ENCODE data around the gene DNAJC6.

The DNAJC6 gene

GRCh38 chr1:65412256-65412983 is 103.1 kb downstream of the DNAJC6 start:
- no peak for DNase-seq

GRCh38 chr1:65412984-65413375 is 103.6 kb downstream of the DNAJC6 start:
- DNase-seq: no peak

- DNase-seq: no peak
These were observed 105.2 kb downstream of the DNAJC6 start for GRCh38 chr1:65414538-65414937.

- no peak for DNase-seq
These were observed 107.4 kb downstream of the DNAJC6 start for GRCh38 chr1:65416767-65417166.

- DNase-seq: no peak
These were observed 108.4 kb downstream of the DNAJC6 start for GRCh38 chr1:65417729-65418128.

DNA sequence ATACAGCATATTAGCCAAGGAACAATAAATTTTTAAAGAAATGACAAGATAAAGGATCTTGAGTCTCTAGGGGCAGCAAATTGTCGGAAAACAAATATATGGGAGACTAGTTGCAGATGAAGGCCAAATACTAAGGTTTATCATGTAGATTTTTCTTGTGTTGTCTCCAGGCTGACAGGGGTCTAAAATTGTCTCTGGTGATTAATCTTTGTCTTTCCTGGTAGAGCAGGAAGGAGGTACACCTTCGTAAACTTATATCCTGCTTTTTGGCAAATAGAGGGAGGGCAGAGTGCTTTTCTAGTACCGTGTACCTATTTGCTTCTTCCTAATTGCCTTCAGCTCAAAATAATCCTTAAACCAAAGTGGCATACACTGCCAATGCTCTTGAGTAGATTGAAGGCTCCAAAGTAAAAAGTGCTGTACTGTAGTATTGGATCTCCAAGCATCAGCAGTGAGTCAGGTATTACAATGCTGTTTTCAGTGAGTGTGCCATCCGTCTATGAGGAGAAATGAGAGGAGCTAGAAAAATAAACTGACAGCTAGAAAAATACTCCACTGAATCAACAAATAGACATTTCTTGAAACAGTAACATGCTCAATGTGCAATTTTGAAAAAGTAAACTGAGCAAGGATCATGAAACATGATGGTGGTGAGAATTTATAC is 109.3 kb downstream of the DNAJC6 start:
- no peak for DNase-seq

DNA sequence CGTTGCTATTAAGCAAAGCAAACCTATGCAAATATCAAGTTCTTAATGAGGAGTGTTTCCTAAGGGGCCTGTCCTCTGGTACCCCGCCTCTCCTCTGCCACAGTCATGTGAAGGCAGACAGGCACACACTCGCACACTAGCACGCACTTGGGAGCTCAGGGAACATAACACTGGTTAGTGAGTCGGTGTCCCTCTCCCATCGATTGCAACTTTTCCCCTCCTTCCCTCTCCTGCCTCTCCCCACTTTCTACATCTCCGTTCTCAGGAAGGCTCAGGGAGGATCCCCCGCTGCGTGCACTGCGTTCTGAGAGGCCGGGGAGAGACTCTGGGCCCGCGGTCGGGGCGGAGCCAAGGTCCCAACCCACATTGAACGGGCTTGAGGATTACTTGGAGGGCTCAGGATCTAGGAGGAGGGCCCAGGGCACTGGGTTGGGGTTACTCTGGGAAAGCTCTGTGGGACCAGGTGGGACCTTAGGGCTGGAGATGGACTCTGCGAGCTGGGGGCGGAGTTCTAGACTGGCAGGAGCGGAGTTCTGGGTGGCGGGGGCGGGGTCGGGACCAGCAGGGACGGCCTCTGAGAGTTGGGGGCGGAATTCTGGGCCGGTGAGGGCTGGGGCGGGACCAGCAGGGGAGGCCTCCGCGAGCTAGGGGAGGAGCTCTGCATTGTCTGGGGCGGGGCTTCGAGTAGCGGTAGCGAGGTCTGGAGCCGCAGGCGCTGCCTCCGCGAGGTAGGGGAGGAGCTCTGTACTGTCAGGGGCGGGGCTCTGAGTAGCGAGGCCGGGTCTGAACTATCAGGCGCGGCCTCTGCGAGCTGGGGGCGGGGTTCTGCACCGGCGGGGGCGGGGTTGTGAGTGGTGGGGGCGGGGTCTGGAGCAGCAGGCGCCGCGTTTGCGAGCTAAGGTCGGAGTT is 110.6 kb downstream of the DNAJC6 start:
- peak; percentile 95 for DNase-seq

GRCh38 chr1:65420590-65421350 is 111.4 kb downstream of the DNAJC6 start, which contains the start of the genes LEPR and LEPROT:
TSS of gene LEPR (plus strand) at chr1:65420668. CDS start at chr1:65565566, 144,898 bp downstream.
TSS of gene LEPROT (plus strand) at chr1:65420668. CDS start at chr1:65420725, 57 bp downstream.
- DNase-seq: peak; percentile 71

DNA sequence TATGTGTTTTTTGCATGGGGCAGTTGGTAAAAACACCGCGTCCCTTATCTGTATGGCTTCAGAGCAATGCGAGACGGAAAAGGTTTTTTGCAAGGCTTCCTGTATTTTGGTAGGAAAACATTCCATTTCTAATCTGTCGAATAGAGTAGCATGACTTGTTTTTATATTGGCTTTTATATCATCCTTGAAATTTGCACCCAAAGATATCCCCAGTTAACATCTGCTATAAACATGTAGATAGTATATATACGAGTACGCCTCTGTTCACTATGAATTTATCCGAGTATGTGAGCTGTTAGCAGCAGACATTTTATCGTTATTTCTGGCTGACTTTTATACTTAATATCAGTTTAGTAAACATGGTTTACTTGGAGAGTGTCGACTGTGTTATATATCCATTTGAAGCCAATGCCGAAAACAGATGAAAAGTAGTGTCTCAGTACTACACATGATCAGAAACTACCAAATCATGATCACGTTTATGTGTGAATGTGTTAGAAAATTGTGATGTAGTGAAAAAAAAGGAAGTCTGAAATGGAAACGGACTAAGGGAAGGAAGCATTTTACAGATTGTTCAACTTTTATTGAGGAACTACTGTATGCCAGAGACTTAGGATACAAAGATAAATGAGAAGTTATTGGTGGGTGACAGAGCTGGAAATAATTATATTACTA is 112.1 kb downstream of the DNAJC6 start:
- no peak for DNase-seq

GRCh38 chr1:65422241-65423203 is 113.2 kb downstream of the DNAJC6 start:
- no peak for DNase-seq

GRCh38 chr1:65423884-65424572 is 114.7 kb downstream of the DNAJC6 start:
- no peak for DNase-seq

DNA sequence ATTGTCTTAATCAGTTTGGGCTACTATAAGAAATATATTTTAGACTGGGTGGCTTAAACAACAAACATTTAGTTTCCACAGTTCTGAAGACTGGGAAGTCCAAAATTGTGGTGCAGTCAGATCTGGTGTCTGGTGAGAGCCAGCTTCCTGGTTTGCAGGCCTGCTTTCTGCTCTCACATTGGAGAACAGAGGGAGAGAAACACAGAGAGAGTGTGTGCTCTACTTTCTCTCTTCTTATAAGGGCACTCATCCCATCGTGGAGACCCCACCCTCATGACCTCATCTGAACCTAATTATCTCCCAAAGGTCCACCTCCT is 115.2 kb downstream of the DNAJC6 start:
- DNase-seq: no peak

DNA sequence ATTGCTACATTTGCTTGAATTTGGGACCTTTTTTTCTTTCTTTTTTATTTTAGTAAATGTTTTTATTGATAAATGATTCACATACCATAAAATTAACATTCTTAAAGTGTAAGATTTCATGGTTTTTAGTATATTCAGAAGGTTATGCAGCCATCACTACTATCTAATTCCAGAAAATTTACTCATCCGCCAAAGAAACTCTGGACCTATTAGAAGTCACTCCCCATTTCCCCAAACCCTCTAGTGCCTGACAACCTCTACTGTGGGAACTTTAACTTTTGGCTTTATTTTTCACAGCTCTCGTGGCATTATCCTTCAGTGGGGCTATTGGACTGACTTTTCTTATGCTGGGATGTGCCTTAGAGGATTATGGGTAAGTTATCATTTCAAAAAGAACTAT is 115.7 kb downstream of the DNAJC6 start:
- DNase-seq: no peak

GRCh38 chr1:65425697-65426096 is 116.4 kb downstream of the DNAJC6 start:
- DNase-seq: no peak

- DNase-seq: no peak
These were observed 119.7 kb downstream of the DNAJC6 start for GRCh38 chr1:65429078-65429477.

DNA sequence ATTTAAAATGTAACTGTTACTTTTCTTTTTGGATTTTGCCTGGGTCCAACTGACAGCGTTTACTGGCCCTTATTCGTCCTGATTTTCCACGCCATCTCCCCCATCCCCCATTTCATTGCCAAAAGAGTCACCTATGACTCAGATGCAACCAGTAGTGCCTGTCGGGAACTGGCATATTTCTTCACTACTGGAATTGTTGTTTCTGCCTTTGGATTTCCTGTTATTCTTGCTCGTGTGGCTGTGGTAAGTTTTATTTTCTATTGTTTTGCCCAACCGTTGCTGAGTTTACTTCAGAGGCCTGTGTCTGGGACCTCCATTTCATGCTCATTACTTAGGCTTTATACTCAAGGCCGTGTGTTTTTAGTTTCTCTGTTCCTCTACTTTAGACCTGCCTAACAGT is 120.5 kb downstream of the DNAJC6 start:
- no peak for DNase-seq

DNA sequence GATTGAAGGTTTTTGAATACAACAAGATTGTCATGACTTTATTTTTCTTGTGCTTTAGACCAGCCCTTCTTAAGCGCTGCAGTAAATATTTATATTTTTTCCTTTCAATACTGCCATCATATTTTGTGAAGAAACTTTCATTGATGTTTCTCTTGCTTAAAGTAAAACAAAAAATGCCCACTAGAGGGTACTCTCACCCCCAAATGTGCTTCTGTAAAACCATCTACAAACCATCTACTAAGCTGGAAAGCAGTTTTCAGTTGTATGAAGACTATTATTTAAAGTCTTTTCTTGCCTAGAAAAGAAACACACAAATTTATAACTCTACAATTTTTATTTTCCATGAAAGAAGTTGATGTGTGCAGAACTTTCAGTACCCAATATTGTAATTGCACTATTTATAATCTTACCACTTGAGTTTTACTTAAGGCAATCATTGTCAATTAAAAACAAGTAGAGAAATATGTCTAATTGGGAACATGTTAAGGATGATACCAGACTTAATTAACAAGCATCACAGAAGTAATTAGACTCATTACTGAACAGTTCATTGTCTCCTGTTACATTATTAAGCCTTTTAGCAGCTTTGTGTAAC is 121.9 kb downstream of the DNAJC6 start:
- peak; percentile 30 for DNase-seq

- no peak for DNase-seq
These were observed 123.6 kb downstream of the DNAJC6 start for GRCh38 chr1:65432918-65433317.

DNA sequence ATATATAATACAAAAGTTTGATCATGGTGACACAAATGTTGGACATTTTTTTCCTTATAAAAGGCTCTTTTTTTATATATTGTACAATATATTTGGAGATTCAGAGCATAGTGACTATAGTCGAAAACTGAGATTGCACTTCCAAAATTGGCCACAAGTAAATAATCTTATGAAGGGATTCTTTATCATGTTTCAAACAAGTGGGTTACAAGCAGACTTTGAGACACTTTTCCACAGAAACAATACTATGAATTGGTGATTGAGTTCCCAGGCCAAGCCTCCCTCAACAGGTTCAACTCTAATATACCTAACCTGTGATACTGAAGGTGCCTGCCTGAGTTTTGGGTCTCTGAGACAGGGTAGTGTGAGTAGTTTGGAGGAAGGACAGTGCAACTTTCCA is 124.9 kb downstream of the DNAJC6 start:
- no peak for DNase-seq

- DNase-seq: no peak
These were observed 125.4 kb downstream of the DNAJC6 start for GRCh38 chr1:65434760-65435159.

Data from NCI-H526 treated with DMSO at 0.1 percent for 48 hours (cell line).